Neural cell (in vitro differentiated cells): ENCODE data around the gene PACC1. TPM values are rescaled to one million over a fixed set of nuclear protein-coding genes. Genes with fewer than 3 reads are reported as not detected.

Experiments used
- H2AFZ ChIP-seq: fragments of 200-600, 300-800 bp; sonication (generic), shearing (Covaris generic); 2 replicates; pipeline ENCODE4 v1.6.0; 2014; ENCODE audit warnings: low read depth, mild to moderate bottlenecking, antibody characterized with exemption, low read length, moderate library complexity
- H3F3A ChIP-seq: fragments of 200-600 bp; shearing (Covaris generic); 2 replicates; pipeline ENCODE4 v1.6.1; 2016; ENCODE audit warnings: mild to moderate bottlenecking, moderate library complexity, mixed read lengths, antibody characterized with exemption, low read length; ENCODE audit not compliant: insufficient read depth, poor library complexity, severe bottlenecking
- H3K27ac ChIP-seq: fragments of 200-600, 300-800 bp; sonication (generic), shearing (Covaris generic); 2 replicates; pipeline ENCODE4 v1.5.1; 2014; ENCODE audit warnings: mild to moderate bottlenecking, low read length, moderate library complexity
- H3K27me3 ChIP-seq: fragments of 300-800, 200-600 bp; sonication (generic), shearing (Covaris generic); 2 replicates; pipeline ENCODE4 v1.6.0; 2014; ENCODE audit warnings: mild to moderate bottlenecking, low read depth, low read length, moderate library complexity; ENCODE audit not compliant: insufficient read depth
- H3K36me3 ChIP-seq: fragments of 300-800, 200-600 bp; sonication (generic), shearing (Covaris generic); 2 replicates; pipeline ENCODE4 v1.5.1; 2014; ENCODE audit warnings: mild to moderate bottlenecking, antibody characterized with exemption, low read length, moderate library complexity; ENCODE audit not compliant: insufficient read depth
- H3K4me2 ChIP-seq: fragments of 300-800, 200-600 bp; sonication (generic), shearing (Covaris generic); 2 replicates; pipeline ENCODE4 v1.6.0; 2014; ENCODE audit warnings: mild to moderate bottlenecking, low read length
- H3K4me3 ChIP-seq: fragments of 300-800, 200-600 bp; sonication (generic), shearing (Covaris generic); 2 replicates; pipeline ENCODE4 v1.5.1; 2014; ENCODE audit warnings: mild to moderate bottlenecking, low read length, moderate library complexity
- H3K79me2 ChIP-seq: fragments of 200-600 bp; shearing (Covaris generic); replicated peaks from 2 replicates; pipeline ENCODE4 v1.6.0; 2014; ENCODE audit warnings: mild to moderate bottlenecking, low read length, moderate library complexity; ENCODE audit not compliant: insufficient read depth
- H3K9ac ChIP-seq: fragments of 300-800, 200-600 bp; sonication (generic), shearing (Covaris generic); 2 replicates; pipeline ENCODE4 v1.6.1; 2016; ENCODE audit warnings: mild to moderate bottlenecking, low read length, mixed read lengths
- H3K9me2 ChIP-seq: fragments of 200-600 bp; shearing (Covaris generic); 2 replicates; pipeline ENCODE4 v1.6.1; 2016; ENCODE audit warnings: mild to moderate bottlenecking, low read length, mixed read lengths; ENCODE audit not compliant: insufficient read depth
- H3K9me3 ChIP-seq: fragments of 200-600, 300-800 bp; sonication (generic), shearing (Covaris generic); 2 replicates; pipeline ENCODE4 v1.6.1; 2016; ENCODE audit warnings: mild to moderate bottlenecking, mixed run types, low read length, moderate library complexity, mixed read lengths
- H4K20me1 ChIP-seq: fragments of 200-600 bp; shearing (Covaris generic); 2 replicates; pipeline ENCODE4 v1.6.1; 2016; ENCODE audit warnings: mild to moderate bottlenecking, mixed run types; ENCODE audit not compliant: insufficient read depth
- EP300 ChIP-seq: fragments of 450-650 bp; conservative IDR thresholded peaks from 2 replicates; pipeline ENCODE4 v1.6.1; 2014; ENCODE audit warnings: antibody characterized with exemption, mild to moderate bottlenecking, moderate library complexity; ENCODE audit not compliant: poor library complexity, severe bottlenecking
- EZH2 ChIP-seq: fragments of 200-600, 300-800 bp; shearing (Covaris generic), sonication (generic); IDR thresholded peaks from 2 replicates; pipeline ENCODE4 v1.6.1; 2014; ENCODE audit warnings: antibody characterized with exemption, low read length, borderline replicate concordance, mild to moderate bottlenecking; ENCODE audit not compliant: insufficient read depth, poor library complexity, severe bottlenecking
- MXI1 ChIP-seq: fragments of 450-650 bp; conservative IDR thresholded peaks from 2 replicates; pipeline ENCODE4 v1.6.1; 2014; ENCODE audit warnings: antibody characterized with exemption, mild to moderate bottlenecking; ENCODE audit not compliant: poor library complexity, severe bottlenecking
- POLR2AphosphoS5 ChIP-seq: IDR thresholded peaks from 2 replicates; pipeline ENCODE4 v1.6.1; 2012
- RAD21 ChIP-seq: fragments of 450-650 bp; conservative IDR thresholded peaks from 2 replicates; pipeline ENCODE4 v1.6.1; 2014; ENCODE audit warnings: antibody characterized with exemption, mild to moderate bottlenecking, moderate library complexity
- REST ChIP-seq: IDR thresholded peaks from 2 replicates; pipeline ENCODE4 v1.6.1; 2012; ENCODE audit warnings: borderline replicate concordance
- SMC3 ChIP-seq: fragments of 450-650 bp; conservative IDR thresholded peaks from 2 replicates; pipeline ENCODE4 v1.6.1; 2014; ENCODE audit warnings: antibody characterized with exemption, mild to moderate bottlenecking, moderate library complexity; ENCODE audit not compliant: poor library complexity
- TAF1 ChIP-seq: IDR thresholded peaks from 2 replicates; pipeline ENCODE4 v1.6.1; 2012; ENCODE audit warnings: low read depth
- polyA plus RNA-seq: library from polyadenylated mRNA; depleted of rRNA; stranded (reverse); fragments of >200 nt; gene quantifications from 2 replicates; pipeline ENCODE4 v1.2.3, GENCODE V29; 2014
- TF ChIP-seq, protein P1 (sequence below): fragments of 450-650 bp; IDR thresholded peaks from 2 replicates; pipeline ENCODE4 v1.5.1; 2014; ENCODE audit warnings: antibody characterized with exemption, mild to moderate bottlenecking, moderate library complexity; ENCODE audit not compliant: poor library complexity, severe bottlenecking

Gene PACC1
- polyA plus RNA-seq, 1 donor from 2014 or later: 33.3 TPM

DNA sequence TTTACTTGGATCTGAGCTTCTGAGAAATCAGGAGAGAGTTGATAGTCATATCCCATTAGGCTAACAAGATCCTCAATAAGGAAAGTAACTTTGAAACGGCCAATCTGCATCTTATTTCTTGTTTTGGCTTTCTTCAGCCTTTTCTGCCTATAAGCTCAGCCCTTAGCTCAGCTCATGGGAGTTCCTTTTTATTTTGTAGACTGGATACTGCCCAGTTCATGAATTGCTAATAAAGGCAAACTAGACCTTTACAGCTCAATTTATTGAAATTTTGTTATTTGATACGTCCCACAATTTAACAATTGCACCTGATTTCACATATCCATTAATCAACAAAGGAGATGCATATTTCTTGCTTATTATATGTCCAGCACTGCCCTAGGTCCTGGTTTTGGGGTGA is 40.7 kb upstream of the PACC1 start:
- Histone ChIP-seq H3K9me2 (no peaks in the 10 kb centered on the region), H3K4me3 (no peak overlapping the region), H3F3A (no peaks in the 10 kb centered on the region), H3K27ac (no peak overlapping the region), H3K9me3 (no peaks in the 10 kb centered on the region), H3K79me2 (no peaks in the 10 kb centered on the region), H3K4me2 (no peak overlapping the region), H4K20me1 (no peaks in the 10 kb centered on the region), H3K9ac (no peak overlapping the region), H2AFZ (no peak overlapping the region), H3K27me3 (no peaks in the 10 kb centered on the region), H3K36me3 (no peaks in the 10 kb centered on the region)
- TF ChIP-seq TAF1 (no peak), EZH2 (no peak), REST (no peak)

- no peaks in the 10 kb centered on the region for H3K9me2 ChIP-seq
- no peak overlapping the region for H2AFZ ChIP-seq
- H4K20me1 ChIP-seq: no peaks in the 10 kb centered on the region
- H3K4me2 ChIP-seq: no peak overlapping the region
- no peak overlapping the region for H3K9ac ChIP-seq
- no peaks in the 10 kb centered on the region for H3K36me3 ChIP-seq
- no peak overlapping the region for H3K4me3 ChIP-seq
- H3K27me3 ChIP-seq: no peaks in the 10 kb centered on the region
- H3K27ac ChIP-seq: no peak overlapping the region
- H3K79me2 ChIP-seq: no peaks in the 10 kb centered on the region
- no peaks in the 10 kb centered on the region for H3K9me3 ChIP-seq
- TF ChIP-seq RAD21: no peak
- no peak for TF ChIP-seq TAF1
- TF ChIP-seq, protein P1, sequence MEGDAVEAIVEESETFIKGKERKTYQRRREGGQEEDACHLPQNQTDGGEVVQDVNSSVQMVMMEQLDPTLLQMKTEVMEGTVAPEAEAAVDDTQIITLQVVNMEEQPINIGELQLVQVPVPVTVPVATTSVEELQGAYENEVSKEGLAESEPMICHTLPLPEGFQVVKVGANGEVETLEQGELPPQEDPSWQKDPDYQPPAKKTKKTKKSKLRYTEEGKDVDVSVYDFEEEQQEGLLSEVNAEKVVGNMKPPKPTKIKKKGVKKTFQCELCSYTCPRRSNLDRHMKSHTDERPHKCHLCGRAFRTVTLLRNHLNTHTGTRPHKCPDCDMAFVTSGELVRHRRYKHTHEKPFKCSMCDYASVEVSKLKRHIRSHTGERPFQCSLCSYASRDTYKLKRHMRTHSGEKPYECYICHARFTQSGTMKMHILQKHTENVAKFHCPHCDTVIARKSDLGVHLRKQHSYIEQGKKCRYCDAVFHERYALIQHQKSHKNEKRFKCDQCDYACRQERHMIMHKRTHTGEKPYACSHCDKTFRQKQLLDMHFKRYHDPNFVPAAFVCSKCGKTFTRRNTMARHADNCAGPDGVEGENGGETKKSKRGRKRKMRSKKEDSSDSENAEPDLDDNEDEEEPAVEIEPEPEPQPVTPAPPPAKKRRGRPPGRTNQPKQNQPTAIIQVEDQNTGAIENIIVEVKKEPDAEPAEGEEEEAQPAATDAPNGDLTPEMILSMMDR: no peak
- no peak for TF ChIP-seq EZH2
- no peak for TF ChIP-seq SMC3
- TF ChIP-seq POLR2AphosphoS5: no peak
- TF ChIP-seq EP300: no peak
- no peak for TF ChIP-seq MXI1
- no peak for TF ChIP-seq REST
- no peaks in the 10 kb centered on the region for H3F3A ChIP-seq
Measured at GRCh38 chr1:212454741-212455140, 40.1 kb upstream of the PACC1 start.
